Activated CD8-positive, alpha-beta memory T cell treated with anti-CD3 and anti-CD28 coated beads, Interleukin-2, amount 50 U/mL, for 24 hours (primary cell): ENCODE data around the gene TMEM170B.

Source experiments
- DNase-seq: peaks from one replicate; pipeline ENCODE4 v3.0.0-alpha.2; 2020; ENCODE audit errors: extremely low read depth

TMEM170B gene

GRCh38 chr6:11537229-11538051 is at the start of gene TMEM170B:
TMEM170B (plus strand) TSS chr6:11537749; CDS start chr6:11538278, 529 bp downstream.
- peak; percentile 79 for DNase-seq

- no peak for DNase-seq
These were observed 46.6 kb upstream of the TMEM170B start for GRCh38 chr6:11490996-11491395.

GRCh38 chr6:11491596-11492463 is 45.7 kb upstream of the TMEM170B start:
- DNase-seq = no peak

DNA sequence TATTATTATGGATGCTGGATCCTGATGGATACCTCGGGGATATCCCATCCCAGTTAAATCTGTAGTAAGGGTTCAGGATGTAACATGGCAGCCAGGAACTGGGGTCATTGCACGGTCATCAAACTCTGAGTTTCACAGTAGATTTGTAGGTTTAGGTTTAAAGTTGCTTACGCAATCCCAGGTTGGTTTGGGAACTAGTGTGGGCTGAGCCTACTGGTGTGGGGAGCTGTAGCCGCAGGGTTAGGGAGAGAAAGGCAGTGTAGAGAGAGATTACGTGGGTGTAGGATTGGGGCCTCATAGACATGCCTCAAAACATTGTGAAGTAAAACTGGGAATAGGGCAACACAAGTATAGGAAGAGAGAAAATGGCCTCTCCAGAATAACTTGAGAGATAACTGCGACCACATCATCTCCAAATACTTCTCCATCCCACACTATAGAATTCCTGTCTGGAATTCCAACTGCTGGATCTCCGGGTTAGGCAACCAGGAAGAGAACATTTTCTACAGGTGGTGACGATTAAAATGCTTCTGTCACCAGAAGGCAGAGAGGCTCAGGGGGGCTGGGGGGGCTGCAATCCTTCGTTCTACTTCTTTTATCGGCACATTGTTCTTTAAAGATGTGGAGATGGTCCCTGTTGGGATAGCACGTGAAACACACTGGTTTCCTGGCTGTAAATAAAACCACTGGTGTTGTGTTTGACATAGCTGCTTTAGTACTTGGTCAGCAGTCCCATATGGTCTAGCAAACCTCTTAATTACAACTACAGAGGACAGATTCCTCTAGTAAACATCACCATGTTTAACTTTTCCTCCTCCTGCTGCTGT is 44.9 kb upstream of the TMEM170B start:
- no peak for DNase-seq

DNA sequence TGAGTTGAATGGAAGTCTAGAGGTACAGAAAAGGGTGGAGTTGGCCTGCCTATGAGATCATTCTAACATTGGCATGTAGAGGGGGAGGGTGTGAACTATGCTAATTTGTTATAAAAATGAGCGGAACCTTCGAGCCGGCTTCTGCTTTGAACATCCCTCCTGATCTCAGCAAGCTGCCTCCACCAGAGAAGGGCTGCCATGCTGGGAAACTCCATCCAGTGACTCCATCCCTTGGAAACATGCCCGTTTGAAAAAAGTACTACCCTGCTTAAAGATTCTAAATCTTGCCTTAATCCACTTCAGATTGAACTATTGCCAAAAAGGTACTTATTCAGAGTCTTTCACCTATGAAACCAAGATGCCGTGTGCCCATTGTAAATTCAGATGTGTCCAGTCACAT is 43.6 kb upstream of the TMEM170B start:
- DNase-seq = no peak

- DNase-seq = no peak
These were observed 42.6 kb upstream of the TMEM170B start for GRCh38 chr6:11494786-11495564.

DNA sequence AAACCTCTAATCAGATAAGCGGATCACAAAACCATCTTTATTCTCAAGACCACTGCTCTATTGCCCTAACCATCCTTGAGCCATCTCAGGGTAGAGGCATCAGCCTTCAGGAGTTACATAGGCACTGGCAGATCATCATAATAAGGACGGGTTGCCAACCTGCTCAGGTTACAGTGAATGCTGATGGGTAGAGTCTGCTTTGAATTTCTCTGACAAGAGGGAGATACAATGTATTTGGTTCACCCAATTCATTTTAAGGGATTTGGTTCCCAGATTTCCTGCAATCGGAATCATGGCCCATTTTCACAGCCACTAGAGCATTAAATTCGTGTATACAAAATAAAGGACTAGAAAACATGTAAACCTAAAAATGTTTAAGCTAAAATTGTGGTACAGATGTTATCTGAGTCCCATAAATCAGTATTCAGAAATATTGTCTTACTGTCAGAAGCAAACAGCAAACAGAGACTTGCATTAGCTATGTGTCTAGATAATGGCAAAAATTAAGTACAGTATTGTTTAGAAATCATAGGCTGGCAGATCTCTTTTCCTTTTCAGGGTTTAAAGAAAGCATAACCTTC is 41.9 kb upstream of the TMEM170B start:
- no peak for DNase-seq

GRCh38 chr6:11496152-11497060 is 41.1 kb upstream of the TMEM170B start:
- DNase-seq = peak; percentile 44

GRCh38 chr6:11497107-11497506 is 40.4 kb upstream of the TMEM170B start:
- DNase-seq = no peak

- no peak for DNase-seq
These were observed 39.7 kb upstream of the TMEM170B start for GRCh38 chr6:11497881-11498280.

GRCh38 chr6:11500008-11500407 is 37.5 kb upstream of the TMEM170B start:
- DNase-seq = no peak

DNA sequence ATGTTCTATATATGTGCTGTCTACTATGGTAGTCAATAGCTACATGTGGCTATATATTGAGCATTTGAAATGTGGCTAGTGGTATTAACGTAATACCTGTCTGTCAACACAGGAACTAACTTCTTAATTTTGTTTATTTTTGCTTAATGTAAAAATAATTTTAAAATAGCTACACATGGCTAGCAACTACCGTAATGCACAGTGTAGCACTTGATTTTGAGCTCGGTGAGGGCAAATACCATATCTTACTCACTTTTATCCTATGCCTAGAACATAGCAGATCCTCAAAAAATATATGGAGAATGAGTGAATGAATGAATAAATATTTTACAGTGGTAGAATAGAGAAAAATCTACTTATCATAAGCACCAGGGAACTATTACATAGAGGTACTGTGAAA is 28.1 kb upstream of the TMEM170B start:
- DNase-seq = no peak

DNA sequence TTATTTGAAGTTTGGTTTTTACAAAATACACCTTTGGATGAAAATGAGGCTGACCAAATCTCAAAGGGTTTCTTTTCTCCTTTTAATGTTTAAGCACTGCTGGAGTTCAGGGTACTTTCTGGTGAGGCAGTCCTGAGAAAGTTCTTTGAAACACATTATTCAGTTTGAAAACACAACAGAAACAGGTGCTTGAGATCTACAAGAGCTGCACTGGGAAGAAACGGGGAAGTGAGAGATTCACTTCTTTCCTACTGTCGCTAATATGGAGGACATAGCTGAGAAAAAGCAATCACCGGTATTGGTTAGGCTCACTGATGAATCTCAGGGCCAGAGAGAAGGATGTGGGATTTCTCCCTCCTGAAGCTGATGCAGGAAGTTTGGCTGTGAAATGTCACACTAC is 22.9 kb upstream of the TMEM170B start:
- DNase-seq = no peak

GRCh38 chr6:11515763-11516162 is 21.8 kb upstream of the TMEM170B start:
- no peak for DNase-seq

DNA sequence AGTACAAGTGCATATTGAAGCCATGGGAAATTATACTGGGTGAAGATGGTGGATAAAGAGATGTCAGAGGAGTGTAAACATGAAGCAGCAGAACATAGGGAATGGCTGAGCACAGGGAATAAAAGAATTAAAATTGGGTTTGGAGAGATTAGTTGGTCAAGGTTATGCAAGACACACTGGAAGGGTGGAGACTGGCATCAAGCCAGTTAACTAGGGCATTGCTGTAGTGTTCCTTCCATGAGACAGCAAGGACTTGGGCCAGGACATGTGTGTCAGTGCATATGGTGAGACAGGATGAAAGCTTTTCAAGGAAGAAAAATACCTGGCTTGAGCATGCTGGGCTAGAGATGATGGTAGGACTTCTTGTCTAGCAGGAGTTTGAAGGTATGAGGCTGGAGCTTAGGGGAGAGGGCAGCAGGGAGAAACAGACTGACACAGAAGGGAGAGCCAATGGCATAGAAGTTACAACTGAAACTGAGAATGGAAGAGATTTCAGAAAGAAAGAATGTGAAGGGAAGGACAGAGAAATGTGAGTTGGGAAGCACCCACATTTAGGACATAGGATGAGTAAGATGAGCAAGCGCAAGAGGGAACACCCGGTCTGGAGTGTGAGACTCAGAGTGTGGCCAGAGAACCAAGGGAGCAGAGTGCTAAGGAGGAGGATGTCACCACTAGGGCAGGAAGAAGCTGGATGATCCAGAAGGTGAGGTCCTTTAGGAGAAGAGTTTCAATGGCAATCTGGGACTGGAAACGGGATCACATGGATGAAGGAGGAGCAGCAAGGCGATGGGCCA is 14.5 kb upstream of the TMEM170B start:
- DNase-seq = no peak

GRCh38 chr6:11525468-11526155 is 11.9 kb upstream of the TMEM170B start:
- DNase-seq = no peak

DNA sequence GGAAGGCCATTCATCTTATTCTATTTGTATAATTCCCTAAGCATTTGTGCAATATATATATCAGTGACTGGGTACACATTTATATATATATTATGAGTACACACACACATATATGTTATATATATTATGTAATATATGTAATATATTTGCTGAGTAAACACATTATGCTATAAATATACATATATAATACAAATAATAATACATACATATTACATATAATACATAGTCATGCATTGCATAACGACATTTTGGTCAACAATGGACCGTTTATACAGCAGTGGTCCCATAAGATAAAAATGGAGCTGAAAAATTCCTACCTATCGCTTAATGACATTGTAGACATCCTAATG is 11.4 kb upstream of the TMEM170B start:
- DNase-seq = no peak

DNA sequence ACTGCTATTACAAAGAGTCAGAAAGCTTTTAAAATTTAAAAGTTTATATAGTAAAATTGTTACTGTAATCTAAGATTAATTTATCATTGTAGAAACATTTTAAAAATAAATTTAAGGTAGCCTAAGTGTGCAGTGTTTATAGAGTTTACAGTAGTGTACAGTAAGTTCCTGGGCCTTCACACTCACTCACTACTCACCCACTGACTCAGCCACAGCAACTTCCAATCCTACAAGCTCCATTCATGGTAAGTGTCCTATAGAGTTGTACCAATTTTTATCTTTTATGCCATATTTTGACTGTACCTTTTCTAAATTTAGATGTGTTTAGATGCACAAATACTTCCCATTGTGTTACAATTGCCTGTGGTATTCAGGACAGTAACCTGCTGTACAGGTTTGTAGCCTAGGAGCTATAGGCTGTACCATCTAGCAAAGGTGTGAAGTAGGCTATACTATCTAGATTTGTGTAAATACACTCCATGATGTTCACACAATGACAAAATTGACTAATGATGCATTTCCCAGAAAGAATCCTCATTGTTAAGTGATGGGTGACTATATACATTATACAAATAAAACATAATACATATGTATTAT is 10.2 kb upstream of the TMEM170B start:
- no peak for DNase-seq
